Endothelial cell of umbilical vein (primary cell): ENCODE data around the gene RPL4. TPM values are rescaled to one million over a fixed set of nuclear protein-coding genes. Genes with fewer than 3 reads are reported as not detected.
A peak's percentile ranks its signal among the peaks of the same experiment; 100 is the strongest.

Experiments used
- BruUV-seq: library from RNA; stranded (reverse); fragments of 400-500 nt; replicated peaks from 2 replicates; lab custom pipeline; 2021; lab: Mats Ljungman, UMichigan
- CTCF ChIA-PET: fragments of 300-600, 350-600 bp; sonication (Branson Sonifier 250); formaldehyde crosslinking; loops from one replicate; lab custom pipeline; 2021; ENCODE audit warnings: antibody characterized with exemption, inconsistent platforms; lab: Charles Lee
- POLR2A ChIA-PET: fragments of 300-600, 350-600 bp; sonication (Branson Sonifier 250); formaldehyde crosslinking; loops from one replicate; lab custom pipeline; 2021; ENCODE audit warnings: antibody characterized with exemption, inconsistent platforms; lab: Charles Lee
- DNase-seq: peaks from one replicate; pipeline ENCODE4 v3.0.0-alpha.2; 2011; ENCODE audit warnings: low read depth, low spot score
- FAIRE-seq: peaks from 2 replicates; lab custom pipeline; 2011; peaks lifted over from hg19 to GRCh38; lab: Jason Lieb, UNC
- H2AFZ ChIP-seq: 2 replicates; pipeline ENCODE4 v1.6.0; 2012; ENCODE audit warnings: low read depth, low read length, control low read depth, inconsistent platforms
- H3K27ac ChIP-seq: 2 replicates; pipeline ENCODE4 v1.5.1; 2011; ENCODE audit warnings: low read depth, mild to moderate bottlenecking, control low read depth, low read length, moderate library complexity; ENCODE audit not compliant: insufficient read depth
- H3K27me3 ChIP-seq, 2 experiments: 2 replicates each; pipeline versions ENCODE4 v1.6.0 to v1.6.1; 2011; ENCODE audit warnings: low read length in 2 of 2, mixed read lengths in 1 of 2; ENCODE audit not compliant: control insufficient read depth in 2 of 2, insufficient read depth in 2 of 2
- H3K36me3 ChIP-seq, 2 experiments: 2 replicates in 1 of 2; 3 replicates in 1 of 2; pipeline ENCODE4 v1.5.1; 2011; ENCODE audit warnings: low read length in 2 of 2, mild to moderate bottlenecking in 1 of 2, moderate library complexity in 1 of 2; ENCODE audit not compliant: control insufficient read depth in 2 of 2, insufficient read depth in 2 of 2; ENCODE audit errors: extremely low read depth in 1 of 2
- H3K4me1 ChIP-seq: 3 replicates; pipeline ENCODE4 v1.5.1; 2011; ENCODE audit warnings: mild to moderate bottlenecking, low read length; ENCODE audit not compliant: control insufficient read depth, insufficient read depth; ENCODE audit errors: extremely low read depth
- H3K4me2 ChIP-seq: 2 replicates; pipeline ENCODE4 v1.6.1; 2011; ENCODE audit warnings: low read length, control low read depth, mixed read lengths; ENCODE audit not compliant: insufficient read depth
- H3K4me3 ChIP-seq, 3 experiments: fragments of 200-600 bp in 1 of 3; sonication (generic), shearing (Covaris generic) in 1 of 3; replicated peaks in 1 of 3; 2 replicates each; pipeline ENCODE4 v1.5.1; 2011 to 2016; ENCODE audit warnings: control low read depth in 3 of 3, low read length in 3 of 3, mild to moderate bottlenecking in 2 of 3, inconsistent platforms in 1 of 3, low read depth in 1 of 3, moderate library complexity in 1 of 3; ENCODE audit not compliant: insufficient read depth in 1 of 3
- H3K79me2 ChIP-seq: 2 replicates; pipeline ENCODE4 v1.6.0; 2012; ENCODE audit warnings: low read length, inconsistent platforms; ENCODE audit not compliant: control insufficient read depth, insufficient read depth
- H3K9ac ChIP-seq: replicated peaks from 2 replicates; pipeline ENCODE3; 2011; ENCODE audit warnings: low read length, control low read depth; ENCODE audit not compliant: insufficient read depth; ENCODE audit errors: extremely low read depth
- H3K9me1 ChIP-seq: replicated peaks from 3 replicates; pipeline ENCODE4 v1.6.0; 2011; ENCODE audit warnings: mild to moderate bottlenecking, low read length; ENCODE audit not compliant: control insufficient read depth, insufficient read depth; ENCODE audit errors: extremely low read depth
- H3K9me3 ChIP-seq: replicated peaks from 2 replicates; pipeline ENCODE4 v1.5.1; 2012; ENCODE audit warnings: low read length, inconsistent platforms; ENCODE audit not compliant: control insufficient read depth, insufficient read depth
- H4K20me1 ChIP-seq: replicated peaks from 2 replicates; pipeline ENCODE3; 2011; ENCODE audit warnings: mild to moderate bottlenecking, low read length; ENCODE audit not compliant: control insufficient read depth, insufficient read depth; ENCODE audit errors: extremely low read depth
- CTCF ChIP-seq, 2 donors: IDR thresholded peaks; 1 replicate in 1 of 2; 2 replicates in 1 of 2; pipeline ENCODE4 v1.5.1; 2011; ENCODE audit warnings: low read length in 2 of 2, mild to moderate bottlenecking in 2 of 2, moderate library complexity in 2 of 2, control low read depth in 1 of 2, inconsistent platforms in 1 of 2, low read depth in 1 of 2; ENCODE audit not compliant: insufficient read depth in 1 of 2; ENCODE audit errors: extremely low read depth in 1 of 2
- EZH2 ChIP-seq: IDR thresholded peaks from 2 replicates; pipeline ENCODE4 v1.6.1; 2012; ENCODE audit warnings: borderline replicate concordance, low read depth, mild to moderate bottlenecking, moderate library complexity, low read length, inconsistent platforms; ENCODE audit not compliant: severe bottlenecking
- FOS ChIP-seq: IDR thresholded peaks from 2 replicates; pipeline ENCODE4 v1.6.1; 2011; ENCODE audit warnings: mild to moderate bottlenecking, low read length, moderate library complexity, borderline replicate concordance; ENCODE audit not compliant: insufficient read depth
- GATA2 ChIP-seq: IDR thresholded peaks from 2 replicates; pipeline ENCODE4 v1.7.0; 2011; ENCODE audit warnings: low read depth, mild to moderate bottlenecking, moderate library complexity, mixed read lengths, low read length; ENCODE audit not compliant: insufficient read length, insufficient read depth
- JUN ChIP-seq: IDR thresholded peaks from 2 replicates; pipeline ENCODE4 v1.6.1; 2011; ENCODE audit warnings: borderline replicate concordance, low read depth; ENCODE audit not compliant: insufficient read length, insufficient read depth
- MAX ChIP-seq: IDR thresholded peaks from 2 replicates; pipeline ENCODE4 v1.6.1; 2011; ENCODE audit not compliant: insufficient read depth, insufficient read length
- MYC ChIP-seq: IDR thresholded peaks from one replicate; pipeline ENCODE4 v1.6.1; 2011; ENCODE audit warnings: mild to moderate bottlenecking, low read depth, low read length
- POLR2A ChIP-seq: IDR thresholded peaks from 2 replicates; pipeline ENCODE4 v1.6.1; 2012; ENCODE audit warnings: low read depth, mild to moderate bottlenecking, control low read depth, low read length
- POLR2AphosphoS5 ChIP-seq: IDR thresholded peaks from 2 replicates; pipeline ENCODE4 v1.6.1; 2012; ENCODE audit warnings: low read depth, mild to moderate bottlenecking, control low read depth, low read length, moderate library complexity; ENCODE audit not compliant: insufficient read depth
- dilution Hi-C: fragments of 300-500 bp; cut with MboI; formaldehyde crosslinking; loops from one replicate; pipeline ENCODE4 v1.15.0; 2019; ENCODE audit warnings: low sequenced_read_pairs; ENCODE audit not compliant: extremely low pct_ligation_motif_present
- intact Hi-C: fragments of 100-400 bp; cut with micrococcal nuclease; formaldehyde crosslinking; loops from one replicate; pipeline ENCODE4 v1.10.0; 2022
- polyA plus RNA-seq, 4 experiments: library from polyadenylated mRNA; depleted of rRNA in 3 of 4; stranded (reverse) in 3 of 4; unstranded in 1 of 4; fragments of >200 nt; gene quantifications; 2 replicates each; pipeline versions ENCODE4 v1.2.1 to v1.2.3, GENCODE V29; 2011 to 2012; ENCODE audit warnings: missing spikeins in 1 of 4
- total RNA-seq: library from RNA; stranded (reverse); gene quantifications from 2 replicates; pipeline ENCODE4 v1.2.3, GENCODE V29; 2021

Gene RPL4
- total and polyA plus RNA-seq, 2 donors (not counting 3 experiments of a cell fraction or from before 2014, with no cell fraction given) = 2,598 to 3,530 TPM

GRCh38 chr15:66505818-66506217 is 1.2 kb upstream of the RPL4 start:
- H3K27me3 ChIP-seq = no peaks in the 10 kb centered on the region
- DNase-seq = no peak
- H3K9me1 ChIP-seq = no peaks in the 10 kb centered on the region
- peaks cover 10 to 22% of the 10 kb centered on the region in 2 experiments for H3K36me3 ChIP-seq
- peak overlapping the region; percentile 93 to 98 (median 98) for H3K4me3 ChIP-seq
- TF ChIP-seq EZH2 = no peak
- no peak for TF ChIP-seq JUN
- TF ChIP-seq POLR2A = no peak
- TF ChIP-seq FOS = no peak
- no peak for TF ChIP-seq MYC
- no peak for TF ChIP-seq POLR2AphosphoS5
- TF ChIP-seq GATA2 = no peak
- TF ChIP-seq CTCF (IDR thresholded peaks at IDR 0.05; ENCODE audit: extremely low read depth in 1 of 2, insufficient read depth in 1 of 2, low read depth in 1 of 2, low read length in 2 of 2) = no peak
- TF ChIP-seq MAX = no peak
- ChIA-PET POLR2A (interaction anchor here (1.2 kb wide), 1 partner anchor 609 kb away, joined by 3 read pairs; no protein-coding TSS in a partner anchor), CTCF (interaction anchor here (2.0 kb wide), 1 partner anchor 10 kb away, joined by 5 read pairs; no protein-coding TSS in a partner anchor)
- peak overlapping the region; percentile 98 for H3K9ac ChIP-seq
- H2AFZ ChIP-seq = no peak overlapping the region
- no peaks in the 10 kb centered on the region for H3K9me3 ChIP-seq
- dilution Hi-C loops = no loop called here
- intact Hi-C loops = loop anchor here (2.0 kb wide), 2 partner anchors 61 to 197 kb away; partner anchors contain the start of gene SMAD6
- BruUV-seq = no TSS peak
- H4K20me1 ChIP-seq = no peaks in the 10 kb centered on the region
- peak overlapping the region; percentile 96 for H3K27ac ChIP-seq
- peaks cover 28% of the 10 kb centered on the region for H3K4me1 ChIP-seq
- peak overlapping the region; percentile 85 for H3K4me2 ChIP-seq
- FAIRE-seq = no peak
- H3K79me2 ChIP-seq = peaks cover 69% of the 10 kb centered on the region
